ENCODE data around the gene SPATS2.
"Not testable (repeated sequence)": the region's sequence is repeated elsewhere in the genome, so short reads cannot be mapped to it uniquely, and the experiment has no call there.

Gene SPATS2

DNA sequence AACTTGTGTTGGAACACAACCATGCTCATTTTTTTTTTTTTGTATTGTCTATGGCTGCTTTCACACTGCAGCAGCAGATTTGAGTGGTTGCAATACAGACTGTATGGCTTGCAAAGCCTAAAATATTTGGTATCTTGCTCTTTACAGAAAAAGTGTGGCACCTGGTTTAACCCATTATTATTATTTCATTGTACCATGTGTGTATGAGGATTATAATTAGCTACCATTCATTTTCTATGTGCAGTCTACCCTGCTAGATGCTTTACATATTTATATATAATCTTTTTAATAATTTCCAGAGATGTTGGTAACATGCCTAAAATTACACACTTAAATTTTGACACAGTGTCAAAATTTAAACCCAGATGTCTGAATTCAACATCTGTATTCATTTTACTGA is 37.7 kb downstream of the SPATS2 start:
- no peak for DNase-seq (ENCODE audit: low read depth in 2 of 2)

DNA sequence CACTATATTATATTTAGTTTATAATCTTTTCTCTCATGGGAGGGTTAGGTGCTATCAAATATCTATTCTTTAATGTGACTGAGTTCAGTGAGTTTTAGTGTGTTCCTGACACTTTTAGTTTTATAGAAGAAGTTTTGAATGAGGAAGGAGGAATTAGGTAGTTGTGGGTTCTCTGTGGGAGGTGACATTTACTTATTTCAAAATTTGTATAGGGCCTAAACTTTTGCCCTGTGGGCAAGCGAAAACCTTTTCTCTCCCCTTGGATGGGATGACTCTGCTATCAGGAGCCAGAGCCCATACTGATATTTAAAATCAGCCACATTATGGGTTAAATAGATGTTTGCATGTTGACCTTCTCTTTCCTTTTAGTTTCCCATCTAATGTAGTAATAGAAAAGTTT is 43.6 kb downstream of the SPATS2 start:
- DNase-seq (ENCODE audit: low read depth in 2 of 2) = no peak

DNA sequence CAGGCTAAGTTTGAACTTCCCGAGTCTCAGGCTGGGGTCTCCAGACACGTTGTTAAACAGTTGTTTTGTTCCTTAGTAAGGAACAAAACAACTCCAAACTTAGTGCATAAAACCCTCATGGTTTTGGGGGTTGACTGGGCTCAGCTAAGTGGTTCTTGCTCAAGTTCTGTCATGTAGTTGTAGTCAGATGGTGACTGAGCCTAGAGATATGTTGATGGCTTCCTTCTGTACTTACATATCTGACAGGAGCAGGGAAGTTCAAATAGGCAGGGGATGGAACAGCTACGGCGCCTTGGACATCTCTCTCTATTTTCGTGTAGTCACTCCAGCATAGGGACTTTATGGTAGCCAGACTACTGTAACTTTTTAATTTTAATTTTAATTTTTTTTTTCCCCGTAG is 45.7 kb downstream of the SPATS2 start:
- no peak for DNase-seq (ENCODE audit: low read depth in 2 of 2)

DNA sequence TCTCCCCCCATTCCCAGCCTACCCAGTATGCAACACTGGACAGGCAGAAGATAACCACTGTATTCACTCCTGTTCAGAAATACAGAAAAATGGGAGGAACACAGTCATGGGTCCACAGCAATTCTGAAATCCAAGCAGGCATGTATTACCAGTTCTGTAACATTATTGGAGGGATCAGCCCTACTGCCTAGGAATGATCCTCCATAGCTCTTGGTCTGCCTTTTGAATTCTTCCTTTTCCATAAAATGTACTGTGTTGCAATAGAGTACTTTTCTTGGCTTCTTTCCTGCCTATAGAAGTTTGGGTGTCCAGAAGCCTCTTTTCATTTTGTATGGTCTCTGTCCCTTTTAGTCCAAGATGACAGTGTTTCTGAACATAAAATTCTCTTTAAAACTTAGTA is 46.5 kb downstream of the SPATS2 start:
- DNase-seq (ENCODE audit: low read depth in 2 of 2) = no peak

DNA sequence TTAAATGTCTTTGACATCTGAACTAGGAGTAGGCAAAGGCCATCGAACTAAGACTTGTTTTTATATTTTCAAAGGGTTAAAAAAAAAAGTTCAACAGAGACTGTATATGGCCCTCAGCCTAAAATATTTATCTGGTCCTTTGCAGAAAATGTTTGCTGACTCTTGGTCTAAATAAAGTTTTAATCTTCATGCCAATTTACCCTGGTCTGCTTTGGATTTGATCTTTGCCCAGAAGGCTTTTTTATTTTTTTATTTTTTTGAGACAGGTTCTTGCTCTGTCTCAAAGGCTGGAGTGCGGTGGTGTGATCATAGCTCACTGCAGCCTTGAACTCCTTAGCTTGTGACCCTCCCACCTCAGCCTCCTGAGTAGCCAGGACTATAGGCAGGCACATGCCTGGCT is 47.1 kb downstream of the SPATS2 start:
- no peak for DNase-seq (ENCODE audit: low read depth in 2 of 2)

DNA sequence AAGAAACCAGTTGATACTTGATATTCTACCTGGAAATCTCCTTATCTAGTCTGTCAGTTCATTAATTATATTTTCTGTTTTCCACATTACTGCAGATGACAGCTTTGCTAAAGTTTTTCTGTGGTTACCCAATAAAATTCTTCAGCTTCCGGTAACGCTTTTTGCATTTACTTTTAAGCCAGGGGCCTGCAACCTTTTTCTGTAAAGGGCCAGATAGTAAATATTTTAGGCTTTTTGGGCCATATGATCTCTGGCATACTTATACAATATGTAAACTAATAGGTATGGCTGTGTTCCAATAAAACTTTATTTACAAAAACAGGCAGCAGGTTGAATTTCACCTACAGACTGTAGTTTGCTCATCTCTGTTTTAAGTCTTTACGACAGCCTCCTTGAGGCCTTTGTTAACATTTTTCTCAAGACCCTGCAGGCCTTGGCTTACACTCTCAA is 48.3 kb downstream of the SPATS2 start:
- no peak for DNase-seq (ENCODE audit: low read depth in 2 of 2)

DNA sequence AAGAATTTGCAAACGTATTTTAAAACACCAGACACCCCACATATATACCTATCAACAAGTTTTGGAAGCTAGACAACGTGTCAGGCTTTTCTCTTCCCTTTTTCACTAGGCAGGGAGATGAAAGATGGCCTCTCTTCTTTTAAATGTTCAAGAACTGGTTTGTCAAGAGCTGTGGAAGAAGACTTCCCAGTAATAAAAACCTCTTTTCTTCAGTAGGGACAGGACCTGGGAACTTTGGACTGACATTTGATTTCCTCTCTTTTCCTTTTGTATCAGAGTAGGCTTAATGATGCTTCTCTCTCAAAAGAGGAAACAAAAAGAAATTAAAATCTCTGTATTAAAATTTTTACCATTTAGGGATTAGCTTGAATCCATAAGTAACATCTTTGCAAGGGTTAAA is 49.6 kb downstream of the SPATS2 start:
- no peak for DNase-seq (ENCODE audit: low read depth in 2 of 2)

DNA sequence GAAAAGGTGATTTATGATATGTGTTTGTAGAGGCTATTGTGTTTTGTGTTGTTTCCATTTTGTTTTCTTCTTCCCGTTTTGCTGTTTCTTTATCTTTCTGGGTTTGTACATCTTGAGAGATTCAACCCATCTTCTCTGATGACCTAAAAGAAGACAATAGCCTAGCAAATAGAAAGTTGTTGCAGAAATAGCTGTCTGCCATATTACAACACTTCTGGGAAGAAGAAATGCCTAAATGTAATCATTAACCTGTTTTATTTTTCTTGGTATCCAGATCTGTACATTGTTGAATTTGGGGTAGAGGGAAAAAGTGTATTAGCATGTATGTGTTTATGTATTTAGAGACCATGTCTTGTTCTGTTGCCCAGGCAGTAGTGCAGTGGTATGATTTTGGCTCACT is 50.3 kb downstream of the SPATS2 start:
- DNase-seq (ENCODE audit: low read depth in 2 of 2) = no peak

DNA sequence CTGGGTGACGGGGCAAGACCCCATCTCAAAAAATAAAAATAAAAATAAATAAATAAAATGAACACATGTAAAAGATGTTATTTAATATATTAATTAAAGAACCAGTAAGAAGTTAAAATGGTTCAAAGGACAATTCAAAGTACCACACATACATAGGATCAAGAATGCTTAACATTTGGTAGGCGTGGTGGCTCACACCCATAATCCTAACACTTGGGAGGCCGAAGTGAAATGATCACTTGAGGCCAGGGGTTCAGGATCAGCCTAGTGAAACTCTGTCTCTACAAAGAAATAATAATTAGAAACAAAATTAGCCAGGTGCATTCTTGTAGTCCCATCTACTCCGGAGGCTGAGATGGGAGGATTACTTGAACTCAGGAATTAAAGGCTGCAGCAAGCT is 53.3 kb downstream of the SPATS2 start:
- DNase-seq (ENCODE audit: low read depth in 2 of 2) = no peak

DNA sequence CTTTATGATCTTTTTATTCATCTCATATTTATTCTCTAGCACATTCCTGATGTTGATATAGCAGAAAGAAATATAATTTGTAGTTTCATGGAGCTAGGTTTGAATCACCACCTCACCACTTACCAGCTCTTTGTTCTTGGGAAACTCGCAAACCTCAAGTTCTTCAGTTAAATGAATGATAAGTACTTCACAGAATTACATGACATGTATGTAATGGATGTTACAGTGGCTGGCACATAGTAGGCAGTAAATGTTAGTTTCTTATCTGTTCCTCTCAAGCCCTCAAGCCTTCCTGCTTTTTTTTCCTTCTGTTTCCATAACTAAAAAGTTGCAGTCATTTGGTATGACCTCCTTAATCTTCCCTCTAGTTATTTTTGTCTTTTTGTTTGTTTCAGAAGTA is 54.9 kb downstream of the SPATS2 start:
- no peak for DNase-seq (ENCODE audit: low read depth in 2 of 2)

DNA sequence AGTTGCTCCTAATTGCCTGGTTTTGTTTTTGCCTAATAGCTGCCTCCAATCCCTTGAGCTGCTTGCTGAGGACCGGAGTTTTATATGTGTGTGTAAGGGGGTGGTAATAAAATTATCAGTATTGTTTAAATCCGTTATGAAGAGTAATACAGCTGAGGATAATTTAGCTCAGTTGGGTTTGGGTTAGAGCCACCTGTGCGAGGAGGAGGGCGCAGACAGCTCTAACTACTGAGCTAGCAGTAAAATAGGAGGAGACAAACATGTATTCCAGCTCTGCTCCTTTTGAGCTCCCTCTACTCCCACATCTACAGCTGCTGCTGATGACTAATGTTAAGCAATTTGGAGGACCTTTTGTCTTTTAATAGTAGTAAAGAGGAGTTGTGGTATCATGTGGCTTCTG is 61.5 kb downstream of the SPATS2 start:
- no peak for DNase-seq (ENCODE audit: low read depth in 2 of 2)

DNA sequence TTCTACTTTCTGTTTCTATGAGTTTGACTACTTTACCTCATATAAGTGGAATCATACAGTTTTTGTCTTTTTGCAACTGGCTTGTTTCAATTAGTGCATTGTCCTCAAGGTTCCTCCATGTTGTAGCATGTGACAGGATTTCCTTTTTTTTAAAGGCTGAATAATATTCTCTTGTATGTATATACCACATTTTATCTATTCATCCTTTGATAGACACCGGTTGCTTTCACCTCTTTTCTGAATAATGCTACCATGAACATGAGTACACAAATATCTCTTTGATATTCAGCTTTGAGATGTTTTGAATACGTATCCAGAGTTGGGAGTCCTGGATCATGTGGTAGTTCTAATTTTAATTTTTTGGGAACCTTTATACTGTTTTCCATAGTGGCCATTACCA is 65.4 kb downstream of the SPATS2 start:
- DNase-seq (ENCODE audit: low read depth in 2 of 2) = no peak

DNA sequence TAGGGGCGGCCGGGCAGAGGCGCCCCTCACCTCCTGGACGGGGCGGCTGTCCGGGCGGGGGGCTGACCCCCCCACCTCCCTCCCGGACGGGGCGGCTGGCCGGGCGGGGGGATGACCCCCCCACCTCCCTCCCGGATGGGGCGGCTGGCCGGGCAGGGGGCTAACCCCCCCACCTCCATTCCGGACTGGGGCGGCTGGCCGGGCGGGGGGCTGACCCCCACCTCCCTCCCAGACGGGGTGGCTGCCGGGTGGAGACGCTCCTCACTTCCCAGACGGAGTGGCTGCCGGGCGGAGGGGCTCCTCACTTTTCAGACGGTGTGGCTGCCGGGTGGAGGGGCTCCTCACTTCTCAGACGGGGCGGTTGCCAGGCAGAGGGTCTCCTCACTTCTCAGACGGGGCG is 69.5 kb downstream of the SPATS2 start:
- not testable (repeated sequence) for DNase-seq (ENCODE audit: low read depth in 2 of 2)

DNA sequence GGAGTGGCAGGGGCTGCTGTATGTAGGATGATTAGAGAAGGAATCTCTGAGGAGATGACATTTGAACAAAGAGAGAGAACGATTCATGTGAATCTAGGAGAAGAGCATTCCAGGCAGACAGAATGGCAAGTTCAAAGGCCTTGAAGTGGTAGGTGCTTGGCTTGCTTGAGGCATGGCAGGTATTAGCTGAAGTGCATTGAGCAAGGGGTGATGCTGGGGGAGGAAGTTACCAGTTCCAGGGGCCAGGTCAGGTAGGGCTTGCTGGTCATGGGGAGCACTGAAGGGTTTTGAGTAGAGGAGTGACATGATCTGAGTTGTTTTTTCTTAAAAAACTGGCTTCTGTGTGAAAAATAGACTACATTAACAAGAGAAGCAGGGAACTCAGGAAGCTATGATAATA is 71.8 kb downstream of the SPATS2 start:
- DNase-seq (ENCODE audit: low read depth in 2 of 2) = no peak

DNA sequence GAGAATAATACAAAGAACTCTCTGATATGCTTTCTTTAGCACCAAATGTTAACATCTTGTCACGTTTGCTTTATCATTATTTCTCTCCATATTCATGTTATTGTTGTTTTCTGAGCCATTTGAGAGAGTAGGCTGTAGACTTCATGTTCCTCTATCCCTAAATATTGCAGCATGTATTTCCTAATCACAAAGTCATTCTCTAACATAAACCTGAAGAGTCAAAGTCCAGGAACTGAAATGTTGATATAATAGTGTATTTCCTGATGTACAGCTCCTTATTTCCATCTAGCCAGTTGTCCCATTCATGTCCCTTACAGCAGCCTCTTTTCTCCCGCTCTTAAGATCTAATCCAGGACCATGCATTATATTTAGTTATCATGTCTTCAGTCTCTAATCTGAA is 72.8 kb downstream of the SPATS2 start:
- no peak for DNase-seq (ENCODE audit: low read depth in 2 of 2)

DNA sequence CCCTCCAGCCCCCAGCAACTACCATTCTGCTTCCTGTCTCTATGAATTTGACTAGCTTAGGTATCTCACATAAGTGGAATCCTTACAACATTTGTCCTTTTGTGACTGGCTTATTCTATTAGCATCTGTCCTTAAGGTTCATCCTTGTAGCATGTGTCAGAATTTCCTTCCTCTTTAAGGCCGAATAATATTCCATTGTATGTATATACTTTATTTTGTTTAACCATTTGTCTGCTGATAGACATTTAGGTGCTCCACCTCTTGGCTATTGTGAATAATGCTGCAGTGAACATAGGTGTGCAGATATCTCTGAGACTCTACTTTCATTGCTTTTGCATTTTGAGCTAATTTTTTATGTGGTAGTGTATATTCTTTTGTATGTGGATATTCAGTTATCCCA is 75.7 kb downstream of the SPATS2 start:
- no peak for DNase-seq (ENCODE audit: low read depth in 2 of 2)

DNA sequence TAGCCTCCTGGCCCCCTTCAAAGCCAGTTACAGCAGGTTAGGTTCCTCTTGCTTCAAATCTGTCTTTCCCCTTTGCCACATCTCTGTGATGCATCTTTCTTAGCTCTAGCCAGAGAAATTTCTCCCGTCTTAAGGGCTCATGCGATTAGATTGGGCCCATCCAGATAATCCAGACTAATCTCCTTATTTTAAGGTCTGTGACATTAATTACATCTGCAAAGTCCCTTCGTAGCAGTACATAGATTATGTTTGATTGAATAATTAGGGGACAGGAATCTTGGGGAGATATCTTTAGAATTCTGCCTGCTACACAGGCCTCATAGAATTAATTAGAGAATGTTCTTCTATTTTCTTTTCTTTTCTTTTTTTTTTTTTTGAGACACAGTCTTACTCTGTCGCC is 79.3 kb downstream of the SPATS2 start:
- DNase-seq (ENCODE audit: low read depth in 2 of 2) = no peak

DNA sequence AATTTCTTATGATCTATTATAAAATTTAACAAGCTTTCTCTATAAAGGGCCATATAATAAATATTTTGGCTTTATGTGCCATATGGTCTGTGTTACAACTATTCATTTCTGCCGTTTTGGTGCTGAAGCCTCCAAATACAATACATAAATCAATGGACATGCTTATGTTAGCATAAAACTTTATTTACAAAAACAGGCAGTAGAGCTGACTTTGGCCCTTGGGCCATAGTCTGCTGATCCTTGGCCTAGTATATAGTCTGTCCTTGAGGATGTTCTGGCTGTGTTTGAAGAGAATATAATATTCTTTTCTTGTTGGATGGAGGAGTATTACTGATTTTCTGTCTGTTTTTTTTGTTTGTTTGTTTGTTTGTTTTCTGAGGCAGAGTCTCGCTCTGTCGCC is 81.6 kb downstream of the SPATS2 start:
- DNase-seq (ENCODE audit: low read depth in 2 of 2) = no peak

DNA sequence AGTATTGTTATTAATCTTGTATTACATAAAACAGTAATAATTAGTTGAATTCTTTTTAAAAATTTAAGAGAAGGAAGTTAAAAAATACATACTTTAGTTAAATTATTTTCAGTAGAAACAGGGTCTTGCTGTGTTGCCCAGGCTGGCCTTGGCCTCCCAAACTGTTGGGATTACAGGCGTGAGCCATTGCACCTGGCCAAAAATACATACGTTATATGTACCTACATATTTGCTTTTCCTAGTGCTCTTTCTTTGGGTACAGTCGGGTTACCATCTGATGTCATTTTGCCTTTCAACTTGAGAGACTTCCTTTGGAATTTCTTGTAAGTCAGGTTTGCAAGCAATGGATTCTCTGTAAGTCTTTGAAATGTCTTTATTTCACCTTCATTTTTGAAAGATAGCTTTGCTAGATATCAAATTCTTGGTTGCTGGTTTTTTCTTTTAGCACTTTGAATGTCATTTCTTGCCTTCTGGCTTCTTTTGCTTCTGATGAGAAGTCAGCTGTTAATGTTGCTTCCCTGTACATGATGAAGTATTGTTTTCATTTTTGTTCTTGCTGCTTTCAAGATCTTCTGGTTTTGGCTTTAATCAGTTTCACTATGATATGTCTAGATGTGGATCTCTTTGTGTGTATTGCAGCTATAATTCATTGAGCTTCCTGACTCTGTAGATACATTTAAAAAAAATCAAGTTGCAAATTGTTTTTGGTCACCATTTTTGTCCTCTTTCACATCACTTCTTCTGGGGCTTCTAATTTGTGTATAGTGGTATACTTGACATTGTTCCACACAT is 84.4 kb downstream of the SPATS2 start:
- no peak for DNase-seq (ENCODE audit: low read depth in 2 of 2)

DNA sequence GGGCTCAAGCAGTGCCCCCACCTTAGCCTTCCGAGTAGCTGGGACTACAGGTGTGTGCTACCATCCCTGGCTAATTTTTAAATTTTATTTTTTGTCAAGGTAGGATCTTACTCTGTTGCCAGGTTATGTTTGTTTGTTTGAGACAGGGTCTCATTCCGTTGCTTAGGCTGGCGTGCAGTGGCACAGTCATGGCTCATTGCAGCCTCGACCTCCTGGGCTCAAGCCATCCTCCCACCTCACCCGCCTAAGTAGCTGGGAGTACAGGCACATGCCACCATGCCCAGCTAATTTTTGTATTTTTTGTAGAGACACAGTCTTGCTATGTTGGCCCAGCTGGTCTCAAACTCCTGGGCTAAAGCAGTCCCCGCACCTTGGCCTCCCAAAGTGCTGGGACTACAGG is 88.2 kb downstream of the SPATS2 start:
- no peak for DNase-seq (ENCODE audit: low read depth in 2 of 2)

DNA sequence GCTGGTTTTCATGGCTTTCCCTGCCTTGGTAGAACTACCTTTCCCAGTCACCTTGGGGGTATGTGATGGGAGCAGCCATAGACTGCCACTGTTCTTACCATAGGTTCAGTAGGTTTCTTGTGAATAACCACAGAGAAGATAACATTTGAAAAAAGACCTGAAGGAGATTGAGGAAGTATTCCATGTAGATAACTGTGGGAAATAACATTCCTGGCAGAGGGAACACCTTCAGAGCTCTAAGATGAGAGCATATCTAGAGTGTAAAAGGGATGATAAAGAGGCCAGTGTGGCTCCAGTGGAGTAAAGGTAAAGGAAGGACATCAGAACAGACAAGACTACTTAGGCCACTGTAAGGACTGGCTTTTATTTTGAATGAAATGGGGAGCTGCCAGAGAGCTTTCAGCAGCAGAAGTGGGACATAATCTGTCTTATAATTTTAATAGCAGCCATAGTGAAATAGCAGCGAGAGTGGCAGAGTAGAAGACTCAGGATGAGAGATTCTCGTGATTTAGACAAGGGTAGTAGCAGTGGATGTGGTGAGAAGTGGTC is 88.9 kb downstream of the SPATS2 start:
- no peak for DNase-seq (ENCODE audit: low read depth in 2 of 2)

DNA sequence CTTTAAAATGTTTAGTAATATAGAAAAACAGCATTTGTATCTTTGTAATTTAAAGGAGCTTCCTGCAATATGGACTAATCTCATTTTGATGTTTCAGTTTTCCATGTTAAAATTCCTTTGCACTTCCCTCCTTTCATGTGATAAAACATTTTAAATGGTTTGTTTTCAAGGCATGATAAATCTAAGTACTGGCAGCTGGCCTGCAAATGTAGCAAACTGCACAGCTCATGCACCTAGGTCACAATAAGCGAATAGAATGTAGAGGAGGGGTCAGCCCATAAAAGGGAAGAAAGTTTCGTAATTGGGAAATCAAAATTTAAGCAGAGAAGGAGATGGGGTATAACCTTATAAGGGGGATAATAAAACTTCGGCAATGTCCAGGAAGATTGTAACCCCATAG is 91.6 kb downstream of the SPATS2 start:
- DNase-seq (ENCODE audit: low read depth in 2 of 2) = no peak

DNA sequence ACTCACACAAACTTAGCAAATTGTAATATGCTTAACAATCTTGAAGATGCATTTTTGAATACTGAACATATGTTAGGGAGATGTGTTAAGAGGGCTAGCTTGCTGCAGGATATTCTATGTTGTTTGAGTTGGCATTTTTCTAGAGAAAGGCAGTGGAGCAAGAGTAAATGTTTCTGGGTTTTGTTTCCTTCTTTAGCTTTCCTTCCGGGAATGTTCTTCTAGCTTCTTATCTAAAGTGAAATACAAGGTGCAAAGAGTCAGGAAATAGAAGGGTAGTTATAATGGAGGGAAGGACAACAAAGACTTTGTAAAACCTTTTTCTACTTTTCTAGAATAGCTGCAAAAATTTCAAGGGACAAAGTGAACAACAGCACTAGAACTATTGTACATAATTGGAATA is 94.0 kb downstream of the SPATS2 start:
- DNase-seq (ENCODE audit: low read depth in 2 of 2) = no peak

Data from activated CD8-positive, alpha-beta memory T cell treated with anti-CD3 and anti-CD28 coated beads for 4 hours (primary cell).